GM18508 (cell line): ENCODE measurements around the gene TSGA10IP.
"Not testable (repeated sequence)": the region's sequence is repeated elsewhere in the genome, so short reads cannot be mapped to it uniquely, and the experiment has no call there.

ENCODE experiments used
- ATAC-seq: cut with Tn5 transposase; IDR thresholded peaks from one replicate; pipeline ENCODE4 v1.9.1; 2021; ENCODE audit warnings: moderate number of reproducible peaks; ENCODE audit not compliant: insufficient read depth, unreplicated experiment

The TSGA10IP gene

DNA sequence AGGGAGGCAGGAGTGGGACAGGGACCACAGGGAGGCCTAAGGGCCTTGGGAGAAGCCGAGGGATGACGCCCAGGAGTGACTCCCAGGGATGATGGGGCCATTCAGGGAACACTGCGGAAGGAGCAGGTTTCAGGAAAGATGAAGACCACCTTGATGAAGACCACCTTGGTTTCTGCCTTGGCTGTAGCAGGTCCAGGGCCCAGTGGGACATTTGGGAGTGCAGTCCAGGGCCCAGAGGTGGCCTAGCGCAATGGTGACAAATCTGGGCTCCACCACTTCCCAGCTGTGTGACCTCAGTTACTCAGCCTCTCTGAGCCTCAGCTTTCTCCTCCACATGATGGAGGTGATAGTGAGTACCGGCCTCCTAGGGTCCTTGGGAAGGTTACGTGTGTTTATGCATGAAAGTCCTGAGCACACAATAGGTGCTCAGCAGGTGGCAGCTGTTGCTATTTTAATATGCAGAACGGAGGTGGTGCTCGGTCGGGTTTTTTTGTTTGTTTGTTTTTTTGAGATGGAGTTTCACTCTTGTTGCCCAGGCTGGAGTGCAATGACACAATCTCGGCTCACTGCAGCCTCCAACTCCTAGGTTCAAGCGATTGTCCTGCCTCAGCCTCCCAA is 770 bp downstream of the TSGA10IP start:
- no peak for ATAC-seq

DNA sequence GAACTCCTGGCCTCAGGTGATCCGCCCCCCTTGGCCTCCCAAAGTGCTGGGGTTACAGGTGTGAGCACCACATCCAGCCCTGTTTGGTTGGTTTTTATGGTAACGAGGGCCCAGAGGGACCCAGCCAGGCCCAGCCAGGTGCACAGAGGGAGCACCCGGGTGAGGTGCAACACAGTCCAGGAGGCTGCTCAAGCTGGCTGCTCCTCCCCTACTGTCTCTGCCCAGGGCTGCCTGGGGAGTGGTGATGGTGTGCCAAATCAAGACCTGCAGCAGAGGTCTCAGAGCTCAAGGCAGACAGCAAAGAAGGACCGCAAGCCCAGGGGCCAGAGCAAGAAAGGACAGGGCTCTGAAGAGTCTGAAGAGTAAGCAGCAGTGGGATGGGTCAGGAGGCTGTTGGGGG is 1.4 kb downstream of the TSGA10IP start:
- no peak for ATAC-seq

DNA sequence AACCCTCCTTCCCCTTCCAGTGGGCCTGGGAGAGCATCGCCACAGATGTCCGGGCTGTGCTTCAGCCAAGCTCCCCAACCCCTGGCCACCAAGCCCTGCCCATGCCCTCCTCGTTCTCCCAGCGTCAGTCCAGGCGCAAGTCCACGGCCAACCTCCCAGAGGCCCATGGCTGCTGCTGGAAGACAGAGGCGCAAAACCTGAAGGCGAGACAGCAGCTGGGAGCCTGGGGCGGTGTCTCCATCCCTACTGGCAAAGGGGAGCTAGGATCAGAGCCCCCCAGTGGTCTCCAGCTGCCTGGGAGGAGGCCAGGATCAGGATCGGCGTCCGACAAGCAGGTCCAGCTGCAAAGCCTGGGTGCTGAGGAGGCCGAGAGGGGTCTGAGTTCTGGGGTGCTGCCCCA is 1.9 kb downstream of the TSGA10IP start:
- ATAC-seq, result no peak

DNA sequence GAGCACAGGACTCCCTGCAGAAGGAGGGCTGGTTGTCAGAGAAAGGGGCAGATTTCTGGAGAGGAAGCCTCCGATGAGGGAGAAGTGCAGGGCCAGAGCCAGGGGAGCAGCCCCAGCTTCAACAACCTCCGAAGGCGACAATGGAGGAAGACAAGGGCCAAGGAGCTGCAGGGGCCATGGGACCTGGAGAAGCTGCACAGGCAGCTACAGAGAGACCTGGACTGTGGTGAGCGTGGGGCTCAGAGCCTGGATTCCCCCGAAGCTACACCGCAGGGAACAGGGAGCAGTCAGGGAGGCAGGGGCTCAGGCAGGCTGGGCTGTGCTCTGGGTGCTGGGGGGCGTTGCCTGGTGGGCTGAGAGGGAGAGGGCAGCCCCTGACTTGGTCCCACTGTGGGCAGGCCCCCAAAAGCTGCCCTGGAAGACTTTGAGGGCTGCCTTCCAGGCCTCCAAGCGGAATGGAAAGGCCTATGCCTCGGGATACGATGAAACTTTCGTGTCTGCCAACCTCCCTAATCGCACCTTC is 2.4 kb downstream of the TSGA10IP start:
- ATAC-seq, result no peak

DNA sequence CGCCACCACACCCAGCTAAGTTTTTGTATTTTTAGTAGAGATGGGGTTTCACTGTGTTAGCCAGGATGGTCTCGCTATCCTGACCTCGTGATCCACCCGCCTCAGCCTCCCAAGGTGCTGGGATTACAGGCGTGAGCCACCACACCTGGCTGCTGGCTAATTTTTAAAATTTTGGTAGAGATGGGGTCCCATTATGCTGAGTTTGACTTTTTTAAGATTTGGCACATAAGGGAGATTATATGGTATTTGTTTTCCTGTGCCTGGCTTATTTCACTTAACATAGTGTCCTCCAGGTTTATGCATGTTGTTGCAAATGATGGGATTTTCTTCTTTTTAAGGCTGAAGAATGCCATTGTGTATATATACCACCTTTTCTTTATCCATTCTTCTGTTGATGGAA is 5.4 kb downstream of the TSGA10IP start:
- ATAC-seq, result not testable (repeated sequence)

DNA sequence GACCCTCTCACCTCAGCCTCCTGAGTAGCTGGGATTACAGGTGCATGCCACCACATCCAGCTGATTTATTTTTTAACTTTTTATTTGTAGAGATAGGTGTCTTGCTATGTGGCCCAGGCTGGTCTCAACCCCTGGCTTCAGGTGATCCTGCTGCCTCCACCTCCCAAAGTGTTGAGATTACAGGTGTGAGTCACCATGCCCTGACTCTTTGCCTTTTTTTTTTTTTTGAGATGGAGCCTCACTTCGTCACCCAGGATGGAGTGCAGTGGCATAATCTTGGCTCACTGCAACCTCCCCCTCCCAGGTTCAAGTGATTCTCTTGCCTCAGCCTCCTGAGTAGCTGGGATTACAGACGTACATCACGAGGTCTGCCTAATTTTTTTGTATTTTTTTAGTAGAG is 6.4 kb downstream of the TSGA10IP start:
- ATAC-seq, result not testable (repeated sequence)

DNA sequence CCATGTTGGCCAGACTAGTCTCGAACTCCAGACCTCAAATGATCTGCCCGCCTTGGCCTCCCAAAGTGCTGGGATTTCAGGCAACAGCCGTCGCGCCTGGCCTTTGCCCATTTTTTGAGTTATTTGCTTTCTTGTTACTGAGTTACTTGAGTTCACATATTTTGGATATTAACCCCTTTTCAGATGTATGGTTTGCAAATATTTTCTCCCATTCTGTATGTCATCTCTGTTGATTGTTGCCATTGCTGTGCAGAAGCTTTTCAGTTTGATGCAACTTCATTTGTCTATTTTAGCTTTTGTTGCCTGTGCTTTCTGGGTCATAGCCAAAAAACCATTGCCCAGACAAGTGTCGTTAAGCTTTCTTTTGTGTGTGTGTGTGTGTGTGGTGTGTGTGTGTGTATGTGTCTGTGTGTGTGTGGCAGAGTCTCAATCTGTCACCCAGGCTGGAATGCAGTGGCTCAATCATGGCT is 6.8 kb downstream of the TSGA10IP start:
- ATAC-seq, result no peak

DNA sequence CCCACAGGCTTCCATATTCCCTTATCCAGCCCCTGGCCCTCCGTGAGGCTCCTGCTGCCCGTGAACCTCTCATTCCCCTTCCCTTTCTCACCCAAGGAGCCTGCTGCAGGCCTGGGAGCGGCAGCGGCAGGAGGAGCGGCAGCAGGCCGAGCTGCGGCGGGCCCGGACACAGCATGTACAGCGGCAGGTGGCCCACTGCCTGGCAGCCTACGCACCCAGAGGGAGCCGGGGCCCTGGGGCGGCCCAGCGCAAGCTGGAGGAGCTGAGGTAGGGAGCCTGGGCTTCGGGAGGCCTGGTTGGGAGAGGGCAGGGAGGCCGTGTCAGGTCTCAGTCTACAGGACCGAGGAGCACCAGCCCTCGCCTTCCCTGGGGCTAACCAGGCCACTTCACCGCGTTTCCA is 8.2 kb downstream of the TSGA10IP start:
- no peak for ATAC-seq

DNA sequence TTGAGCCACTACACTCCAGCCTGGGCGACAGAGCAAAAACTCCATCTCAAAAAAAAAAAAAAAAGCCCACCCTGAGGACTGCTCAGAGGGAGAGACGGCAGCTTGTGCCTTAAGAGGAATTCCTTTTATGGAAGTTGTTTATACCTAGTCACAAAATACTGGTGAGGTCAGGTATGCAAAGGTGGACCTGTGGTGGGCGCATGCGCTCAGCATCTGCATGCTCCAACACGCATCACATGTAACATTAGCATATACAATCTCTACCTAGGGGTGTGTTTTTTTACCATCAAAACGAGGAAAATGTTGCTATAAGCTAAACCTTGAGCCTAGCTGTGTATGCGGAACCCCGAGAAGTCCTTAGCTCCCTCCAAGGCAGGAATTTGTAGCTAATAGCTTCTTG is 9.5 kb downstream of the TSGA10IP start:
- ATAC-seq, result no peak

DNA sequence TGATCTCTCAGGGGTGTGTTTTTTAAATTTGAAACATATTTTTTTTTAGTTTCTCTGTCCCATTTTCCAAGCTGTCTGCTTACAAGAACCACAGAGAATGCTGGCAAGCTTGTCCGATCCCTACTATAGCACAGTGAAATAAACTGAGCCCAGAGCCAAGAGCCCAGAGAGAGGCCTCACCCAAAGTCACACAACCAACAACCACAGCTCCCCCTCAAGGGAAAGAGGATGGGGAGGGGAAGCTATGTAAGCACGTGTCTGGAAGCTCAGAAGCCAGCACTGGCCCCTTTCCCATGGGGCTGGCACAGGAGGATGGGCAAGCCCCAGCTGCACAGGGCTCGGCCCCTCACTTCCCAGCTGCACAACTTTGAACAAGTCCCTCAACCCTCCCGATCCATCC is 13.0 kb downstream of the TSGA10IP start:
- ATAC-seq, result no peak

DNA sequence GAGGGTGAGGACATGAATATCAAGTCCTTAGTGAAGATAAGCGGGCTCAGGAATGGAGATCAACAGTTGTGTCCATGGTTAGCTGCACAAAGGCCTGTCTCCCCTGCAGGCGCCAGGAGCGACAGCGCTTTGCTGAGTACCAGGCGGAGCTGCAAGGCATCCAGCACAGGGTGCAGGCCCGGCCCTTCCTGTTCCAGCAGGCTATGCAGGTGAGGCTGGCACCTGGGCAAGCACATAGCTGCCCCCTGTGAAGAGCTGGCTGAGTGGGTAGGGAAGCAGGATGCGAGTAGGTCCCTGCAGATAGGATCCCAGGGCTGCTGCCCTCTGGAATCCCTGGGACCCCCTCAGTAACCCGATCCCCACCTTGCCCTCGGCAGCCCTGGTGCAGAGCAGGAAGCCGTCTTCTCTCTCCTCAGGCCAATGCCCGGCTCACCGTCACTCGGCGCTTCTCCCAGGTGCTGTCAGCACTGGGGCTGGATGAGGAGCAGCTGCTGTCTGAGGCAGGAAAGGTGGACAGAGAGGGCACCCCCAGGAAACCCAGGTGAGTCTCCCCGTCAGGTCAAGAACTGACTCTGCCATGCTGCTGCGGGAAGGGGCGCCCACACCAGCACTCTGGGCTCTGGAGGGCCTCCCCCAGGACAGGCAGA is 13.6 kb downstream of the TSGA10IP start:
- no peak for ATAC-seq

DNA sequence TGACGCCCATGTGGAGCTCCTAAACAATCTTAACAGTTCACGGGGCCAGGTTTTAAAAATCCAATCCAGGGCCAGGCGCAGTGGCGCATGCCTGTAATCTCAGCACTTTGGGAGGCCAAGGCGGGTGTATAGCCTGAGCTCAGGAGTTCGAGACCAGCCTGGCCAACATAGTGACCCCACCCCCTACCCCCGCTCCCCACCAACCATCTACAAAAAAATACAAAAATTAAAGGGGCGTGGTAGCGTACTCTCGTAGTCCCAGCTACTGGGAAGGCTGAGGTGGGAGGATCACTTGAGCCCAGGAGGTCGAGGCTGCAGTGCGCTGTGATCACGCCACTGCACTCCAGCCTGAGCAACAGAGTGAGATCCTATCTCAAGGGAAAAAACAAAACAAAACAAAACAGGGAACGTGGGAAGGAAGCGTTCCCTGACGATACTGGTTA is 15.6 kb downstream of the TSGA10IP start:
- ATAC-seq, result no peak

DNA sequence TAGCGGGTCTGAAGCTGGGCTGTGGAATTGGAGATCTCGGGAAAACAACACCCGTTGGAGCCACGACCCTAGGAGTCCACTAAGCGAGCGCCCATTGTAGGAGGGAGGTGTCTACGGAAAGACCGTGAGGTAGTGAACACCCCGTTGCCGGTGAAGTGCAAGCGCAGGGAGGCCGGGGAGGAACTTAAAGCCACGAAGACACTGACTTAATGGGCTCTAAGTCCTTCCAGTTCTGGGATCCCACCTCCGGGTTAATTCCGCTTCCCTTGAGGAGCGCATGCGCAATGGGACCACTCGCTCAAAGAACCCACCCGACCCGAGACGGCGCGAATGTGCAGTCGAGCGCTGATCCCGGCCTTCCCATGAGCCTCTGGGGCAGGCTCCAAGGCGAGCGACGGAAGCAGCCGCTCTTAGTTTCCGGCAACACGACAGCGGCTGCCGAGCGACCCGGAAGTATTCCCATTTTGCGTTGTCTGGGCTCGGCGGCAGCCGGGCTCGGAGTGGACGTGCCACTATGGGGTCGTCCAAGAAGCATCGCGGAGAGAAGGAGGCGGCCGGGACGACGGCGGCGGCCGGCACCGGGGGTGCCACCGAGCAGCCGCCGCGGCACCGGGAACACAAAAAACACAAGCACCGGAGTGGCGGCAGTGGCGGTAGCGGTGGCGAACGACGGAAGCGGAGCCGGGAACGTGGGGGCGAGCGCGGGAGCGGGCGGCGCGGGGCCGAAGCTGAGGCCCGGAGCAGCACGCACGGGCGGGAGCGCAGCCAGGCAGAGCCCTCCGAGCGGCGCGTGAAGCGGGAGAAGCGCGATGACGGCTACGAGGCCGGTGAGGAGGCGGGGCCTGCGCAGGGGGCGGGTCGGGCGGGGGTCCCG is 16.2 kb downstream of the TSGA10IP start, which contains the start of gene SART1:
Gene SART1 (plus strand): TSS at position 468 of the 874 bp plus-strand sequence. CDS start 47 bp downstream, at position 515.
- ATAC-seq, result no peak

DNA sequence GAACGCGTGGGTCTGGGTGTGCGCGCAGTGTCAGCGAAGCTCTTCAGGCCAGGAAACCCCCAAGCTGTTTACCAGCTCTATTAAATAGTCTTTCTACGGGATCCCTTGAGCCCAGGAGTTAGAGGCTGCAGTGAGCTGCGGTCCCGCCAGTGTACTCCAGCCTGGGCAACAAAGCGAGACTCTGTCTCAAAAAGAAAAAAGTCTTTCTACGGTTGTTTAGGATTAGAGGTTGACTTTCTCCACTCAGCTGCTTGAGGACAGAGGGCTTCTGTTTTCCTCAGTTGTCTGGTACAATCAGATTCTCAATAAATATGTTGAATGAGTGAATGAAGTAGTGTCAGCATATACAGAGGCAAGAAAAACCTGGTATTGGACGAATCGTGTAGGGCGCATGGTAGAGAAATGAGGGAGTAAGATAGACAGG is 16.9 kb downstream of the TSGA10IP start:
- ATAC-seq, result no peak

DNA sequence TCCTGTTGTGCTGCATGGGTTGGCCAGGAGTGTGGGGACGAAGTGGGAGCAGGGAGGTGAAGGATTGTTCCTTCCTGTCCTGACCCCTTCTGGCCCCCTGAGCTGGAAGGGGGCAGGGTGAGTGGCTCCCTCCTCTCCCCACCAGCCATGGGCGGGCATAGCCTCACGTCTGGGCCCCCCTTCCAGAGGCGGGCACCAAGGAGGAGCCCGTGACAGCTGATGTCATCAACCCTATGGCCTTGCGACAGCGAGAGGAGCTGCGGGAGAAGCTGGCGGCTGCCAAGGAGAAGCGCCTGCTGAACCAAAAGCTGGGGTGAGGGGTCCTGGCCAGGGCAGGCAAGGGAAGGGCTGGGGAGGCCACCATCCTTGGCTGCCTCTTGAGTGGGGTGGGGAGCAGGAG is 19.6 kb downstream of the TSGA10IP start:
- no peak for ATAC-seq

DNA sequence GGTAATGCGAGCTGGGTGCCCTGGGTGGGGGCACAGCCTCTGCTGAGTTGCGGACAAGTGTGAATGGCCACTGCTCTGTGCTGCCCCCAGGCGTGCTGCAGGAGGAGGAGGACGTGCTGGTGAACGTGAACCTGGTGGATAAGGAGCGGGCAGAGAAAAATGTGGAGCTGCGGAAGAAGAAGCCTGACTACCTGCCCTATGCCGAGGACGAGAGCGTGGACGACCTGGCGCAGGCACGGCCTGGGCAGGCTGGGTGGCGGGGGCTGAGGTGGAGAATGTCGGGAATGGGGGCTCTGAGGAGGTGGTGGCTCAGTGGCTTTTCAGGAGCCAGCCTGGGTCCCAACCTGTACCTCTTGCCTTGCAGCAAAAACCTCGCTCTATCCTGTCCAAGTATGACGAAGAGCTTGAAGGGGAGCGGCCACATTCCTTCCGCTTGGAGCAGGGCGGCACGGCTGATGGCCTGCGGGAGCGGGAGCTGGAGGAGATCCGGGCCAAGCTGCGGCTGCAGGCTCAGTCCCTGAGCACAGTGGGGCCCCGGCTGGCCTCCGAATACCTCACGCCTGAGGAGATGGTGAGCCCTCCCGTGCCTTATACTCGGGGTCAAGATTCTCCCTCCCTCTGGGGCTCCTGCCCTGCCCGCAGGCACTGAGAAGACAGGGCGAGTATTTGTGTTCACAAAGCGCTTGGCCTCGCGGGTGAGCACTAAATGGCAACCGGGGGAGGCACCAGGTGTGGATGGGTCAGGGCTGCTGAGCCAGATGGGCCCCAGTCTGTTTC is 20.9 kb downstream of the TSGA10IP start:
- no peak for ATAC-seq

DNA sequence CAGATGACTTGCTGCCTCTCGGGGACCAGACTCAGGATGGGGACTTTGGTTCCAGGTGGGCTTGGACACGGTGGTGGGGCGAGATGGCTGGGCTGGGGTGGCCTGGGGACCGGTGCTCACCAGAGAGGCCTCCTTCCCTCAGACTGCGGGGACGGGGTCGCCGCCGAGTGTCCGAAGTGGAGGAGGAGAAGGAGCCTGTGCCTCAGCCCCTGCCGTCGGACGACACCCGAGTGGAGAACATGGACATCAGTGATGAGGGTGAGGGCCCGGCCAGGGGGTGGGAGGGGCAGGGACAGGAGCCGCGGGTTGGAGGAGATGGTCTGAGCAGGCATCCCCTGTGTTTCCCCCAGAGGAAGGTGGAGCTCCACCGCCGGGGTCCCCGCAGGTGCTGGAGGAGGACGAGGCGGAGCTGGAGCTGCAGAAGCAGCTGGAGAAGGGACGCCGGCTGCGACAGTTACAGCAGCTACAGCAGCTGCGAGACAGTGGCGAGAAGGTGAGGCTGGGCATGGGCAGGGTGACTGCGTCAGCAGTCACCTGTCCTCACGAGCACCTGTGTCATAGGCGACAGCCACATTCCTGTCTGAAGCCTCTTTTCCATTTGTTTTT is 22.2 kb downstream of the TSGA10IP start:
- no peak for ATAC-seq

DNA sequence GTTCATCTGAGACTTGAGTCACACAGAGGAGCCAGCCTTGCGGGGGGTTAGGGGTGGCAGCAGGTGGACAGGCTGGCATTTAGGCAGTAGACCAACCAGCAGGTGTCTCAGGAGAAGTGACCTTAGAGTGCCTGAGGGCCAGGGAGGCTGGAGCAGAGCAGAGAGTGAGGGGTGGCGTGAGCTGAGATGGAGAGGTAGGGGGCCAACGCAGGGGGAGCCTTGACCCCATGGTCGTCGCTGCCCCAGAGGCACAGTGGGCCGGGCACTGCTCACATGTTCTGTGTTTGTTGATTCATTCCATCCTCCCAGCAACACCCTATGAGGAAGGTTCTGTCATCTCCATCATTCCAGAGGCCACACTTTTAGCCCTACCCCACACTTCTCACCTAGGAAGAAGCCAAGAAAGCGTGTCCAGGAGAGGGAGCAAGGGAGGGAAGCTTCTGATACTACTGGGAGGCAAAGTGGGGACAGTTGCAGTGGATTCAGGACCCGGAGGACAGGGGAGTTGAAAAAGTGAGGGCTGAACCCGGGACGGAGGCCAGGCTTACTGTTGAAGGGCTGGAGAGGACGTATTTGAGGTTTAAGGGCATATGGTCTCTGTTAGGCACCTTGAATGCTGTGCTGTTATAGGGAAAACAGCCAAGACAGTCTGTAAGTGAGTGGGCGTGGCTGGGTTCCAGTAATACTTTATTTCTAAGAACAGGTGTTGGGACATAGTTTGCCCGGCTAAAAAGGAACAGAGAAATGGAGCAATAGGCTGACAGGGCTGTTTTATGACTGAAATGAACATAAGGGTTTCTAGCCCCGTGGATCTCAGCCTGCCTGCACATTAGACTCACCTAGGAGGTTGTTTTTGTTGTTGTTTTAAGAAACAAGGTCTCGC is 23.6 kb downstream of the TSGA10IP start:
- no peak for ATAC-seq

DNA sequence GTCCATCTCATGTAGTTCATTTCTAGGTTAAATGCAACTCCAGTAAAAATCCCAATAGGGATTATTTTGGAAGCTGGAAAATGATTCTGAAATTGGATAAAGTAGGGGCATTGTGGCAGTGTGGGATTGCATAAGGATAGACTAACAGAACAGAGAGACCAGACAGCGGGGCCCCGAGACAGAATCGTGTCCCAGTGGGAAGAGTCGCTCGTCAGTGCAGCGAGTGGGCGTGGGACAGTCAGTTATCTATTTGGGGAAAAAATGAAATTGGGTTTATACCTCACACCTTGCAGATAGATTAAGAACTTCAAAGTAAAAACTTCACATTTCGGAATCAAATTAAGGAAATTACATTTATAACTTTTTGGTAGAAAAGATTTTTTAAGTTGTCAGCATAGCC is 26.8 kb downstream of the TSGA10IP start:
- no peak for ATAC-seq
